Naive B cell (primary cell): ENCODE data around the gene RSPRY1. TPM values are rescaled to one million over a fixed set of nuclear protein-coding genes. Genes with fewer than 3 reads are reported as not detected.
A peak's percentile ranks its signal among the peaks of the same experiment; 100 is the strongest.

Source experiments
- ATAC-seq, 2 donors: fragments of 150-1000 bp; cut with Tn5 transposase; 2 replicates each; pipeline ENCODE4 v1.10.0; 2021; ENCODE audit warnings: low read depth in 2 of 2, mild to moderate bottlenecking in 2 of 2, moderate library complexity in 2 of 2
- DNase-seq: peaks from one replicate; pipeline ENCODE4 v3.0.0; 2022
- H3K27ac Mint-ChIP-seq, 6 donors: one replicate each; pipeline ENCODE4 v1.8.0; 2020 to 2022; ENCODE audit warnings: mild to moderate bottlenecking in 6 of 6, mixed read lengths in 6 of 6, moderate library complexity in 5 of 6, inconsistent platforms in 2 of 6
- H3K27me3 Mint-ChIP-seq, 3 donors: one replicate each; pipeline ENCODE4 v1.8.0; 2021 to 2022; ENCODE audit warnings: mixed read lengths in 3 of 3, mild to moderate bottlenecking in 1 of 3
- H3K36me3 Mint-ChIP-seq, 2 donors: one replicate each; pipeline ENCODE4 v1.8.0; 2020 to 2022; ENCODE audit warnings: mixed read lengths in 2 of 2, inconsistent platforms in 1 of 2, mild to moderate bottlenecking in 1 of 2
- H3K4me1 Mint-ChIP-seq, 3 donors: one replicate each; pipeline ENCODE4 v1.8.0; 2020 to 2022; ENCODE audit warnings: mixed read lengths in 3 of 3, inconsistent platforms in 1 of 3, mild to moderate bottlenecking in 1 of 3, moderate library complexity in 1 of 3
- H3K4me3 Mint-ChIP-seq, 8 donors: one replicate each; pipeline ENCODE4 v1.8.0; 2020 to 2022; ENCODE audit warnings: mild to moderate bottlenecking in 8 of 8, mixed read lengths in 8 of 8, moderate library complexity in 8 of 8, inconsistent platforms in 2 of 8
- H3K9me3 Mint-ChIP-seq, 7 donors: one replicate each; pipeline ENCODE4 v1.8.0; 2020 to 2022; ENCODE audit warnings: mixed read lengths in 7 of 7, mild to moderate bottlenecking in 5 of 7, inconsistent platforms in 2 of 7, moderate library complexity in 1 of 7
- polyA plus RNA-seq, 6 donors: library from polyadenylated mRNA; unstranded; fragments of 300-500 nt; fragmentation: Illumina TruSeq; gene quantifications; one replicate each; pipeline ENCODE4 v1.2.3, GENCODE V29; 2021; ENCODE audit warnings: low read depth in 6 of 6

The RSPRY1 gene
- polyA plus RNA-seq, 6 donors from 2014 or later, result 26.7 to 42.7 (median 33.5) TPM

- Mint-ChIP-seq H3K9me3 (no peaks in the 10 kb centered on the region), H3K27me3 (peaks cover 30 to 65% (median 35%) of the 10 kb centered on the region in 3 donors), H3K4me1 (peaks cover 5 to 16% (median 13%) of the 10 kb centered on the region in 3 donors), H3K36me3 (no peaks in the 10 kb centered on the region), H3K27ac (peak within 1 kb of the TSS in 1 of 6 donors; percentile 49), H3K4me3 (peak within 1 kb of the TSS; percentile 63 to 86 (median 80))
- DNase-seq (peak; percentile 23), ATAC-seq (peak; percentile 65 to 69)
Observed at GRCh38 chr16:57284209-57284951, 98.3 kb downstream of the RSPRY1 start, which contains the start of gene PLLP. Gene PLLP, minus strand, starts transcription at chr16:57284672. Its CDS starts 132 bp downstream, at chr16:57284540.

GRCh38 chr16:57284952-57285363, 98.8 kb downstream of the RSPRY1 start:
- peak overlapping the region in 1 of 6 donors; percentile 49 for H3K27ac Mint-ChIP-seq
- H3K9me3 Mint-ChIP-seq, result no peaks in the 10 kb centered on the region

GRCh38 chr16:57285379-57285778, 99.2 kb downstream of the RSPRY1 start:
- no peaks in the 10 kb centered on the region for H3K36me3 Mint-ChIP-seq
- no peak overlapping the region for H3K27ac Mint-ChIP-seq
- H3K9me3 Mint-ChIP-seq, result no peaks in the 10 kb centered on the region
- peak overlapping the region; percentile 56 to 82 (median 80) for H3K4me3 Mint-ChIP-seq
- peaks cover 5 to 19% (median 13%) of the 10 kb centered on the region in 3 donors for H3K4me1 Mint-ChIP-seq
- no peak for ATAC-seq
- H3K27me3 Mint-ChIP-seq, result peaks cover 32 to 60% (median 35%) of the 10 kb centered on the region in 3 donors
- DNase-seq, result no peak

More at GRCh38 chr16:57284952-57285363, 98.8 kb downstream of the RSPRY1 start:
- Mint-ChIP-seq H3K4me1 (peaks cover 5 to 17% (median 13%) of the 10 kb centered on the region in 3 donors), H3K4me3 (peak overlapping the region; percentile 56 to 82 (median 80)), H3K36me3 (no peaks in the 10 kb centered on the region), H3K27me3 (peaks cover 30 to 61% (median 35%) of the 10 kb centered on the region in 3 donors)
- ATAC-seq, result no peak
- no peak for DNase-seq

GRCh38 chr16:57289391-57290257, 103.5 kb downstream of the RSPRY1 start:
- Mint-ChIP-seq H3K36me3 (no peaks in the 10 kb centered on the region), H3K27ac (peak overlapping the region in 1 of 6 donors; percentile 38), H3K4me3 (no peak overlapping the region), H3K9me3 (no peaks in the 10 kb centered on the region), H3K4me1 (peaks cover 0 to 9% (median 6%) of the 10 kb centered on the region in 3 donors), H3K27me3 (peaks cover 9 to 23% (median 23%) of the 10 kb centered on the region in 3 donors)
- ATAC-seq (no peak), DNase-seq (no peak)

Other genes starting within 250 kb of the RSPRY1 start
- under 1 TPM in 4 of 6 donors, not detected in 2; 0.25 to 0.72 (median 0.27) TPM for gene CETP, start 224.4 kb upstream of the RSPRY1 start, polyA plus RNA-seq
- gene NLRC5, start 196.8 kb upstream of the RSPRY1 start, polyA plus RNA-seq, result 10 to 100 TPM in 5 of 6 donors, 1 to 10 TPM in 1; 2.9 to 42.9 (median 29.9) TPM
- gene CPNE2, start 93.7 kb upstream of the RSPRY1 start, polyA plus RNA-seq, result 1 to 10 TPM in 1 of 6 donors, under 1 TPM in 3, not detected in 2; 0.53 to 1.3 (median 0.76) TPM
- gene PSME3IP1, start 290 bp upstream of the RSPRY1 start, polyA plus RNA-seq, result 100 to 1,000 TPM in 1 of 6 donors, 10 to 100 TPM in 5; 85.1 to 109 (median 93.6) TPM
- 100 to 1,000 TPM; 108 to 236 (median 132) TPM for gene ARL2BP, start 58.9 kb downstream of the RSPRY1 start, polyA plus RNA-seq
- gene PLLP, start 98.3 kb downstream of the RSPRY1 start, polyA plus RNA-seq, result under 1 TPM; 0.14 to 0.68 (median 0.52) TPM
- gene CCL22, start 172.5 kb downstream of the RSPRY1 start, polyA plus RNA-seq, result not detected
- gene CX3CL1, start 186.2 kb downstream of the RSPRY1 start, polyA plus RNA-seq, result not detected
- gene CCL17, start 218.4 kb downstream of the RSPRY1 start, polyA plus RNA-seq, result not detected